ENCODE measurements around the gene OTOS.

Gene OTOS

DNA sequence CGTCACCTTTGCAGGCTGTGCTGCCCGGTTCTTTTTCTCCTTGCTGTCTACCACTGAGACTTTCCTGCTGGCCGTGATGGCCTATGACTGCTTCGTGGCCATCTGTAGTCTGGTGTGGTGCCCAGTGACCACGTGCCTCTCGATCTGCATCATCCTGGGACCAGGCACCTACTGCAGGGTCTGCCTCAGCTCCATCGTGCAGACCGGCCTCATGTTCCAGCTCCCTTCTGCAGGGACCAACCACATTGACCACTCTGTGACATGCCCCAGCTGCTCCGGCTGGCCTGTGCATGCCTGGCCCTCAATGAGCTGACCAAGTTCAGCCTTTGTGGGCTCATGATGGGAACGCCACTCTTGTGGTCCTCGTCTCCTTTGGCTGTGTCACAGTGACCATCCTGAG lies 31.1 kb downstream of the OTOS start:
- no peak for TF ChIP-seq ZFP30 (CRISPR knock-in tag; IDR thresholded peaks at IDR 0.05)
- TF ChIP-seq, protein P1, sequence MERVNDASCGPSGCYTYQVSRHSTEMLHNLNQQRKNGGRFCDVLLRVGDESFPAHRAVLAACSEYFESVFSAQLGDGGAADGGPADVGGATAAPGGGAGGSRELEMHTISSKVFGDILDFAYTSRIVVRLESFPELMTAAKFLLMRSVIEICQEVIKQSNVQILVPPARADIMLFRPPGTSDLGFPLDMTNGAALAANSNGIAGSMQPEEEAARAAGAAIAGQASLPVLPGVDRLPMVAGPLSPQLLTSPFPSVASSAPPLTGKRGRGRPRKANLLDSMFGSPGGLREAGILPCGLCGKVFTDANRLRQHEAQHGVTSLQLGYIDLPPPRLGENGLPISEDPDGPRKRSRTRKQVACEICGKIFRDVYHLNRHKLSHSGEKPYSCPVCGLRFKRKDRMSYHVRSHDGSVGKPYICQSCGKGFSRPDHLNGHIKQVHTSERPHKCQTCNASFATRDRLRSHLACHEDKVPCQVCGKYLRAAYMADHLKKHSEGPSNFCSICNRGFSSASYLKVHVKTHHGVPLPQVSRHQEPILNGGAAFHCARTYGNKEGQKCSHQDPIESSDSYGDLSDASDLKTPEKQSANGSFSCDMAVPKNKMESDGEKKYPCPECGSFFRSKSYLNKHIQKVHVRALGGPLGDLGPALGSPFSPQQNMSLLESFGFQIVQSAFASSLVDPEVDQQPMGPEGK (CRISPR knock-in tag; IDR thresholded peaks at IDR 0.05; ENCODE audit: borderline replicate concordance) = no peak
- TF ChIP-seq SNAI2 (CRISPR knock-in tag; IDR thresholded peaks at IDR 0.05) = no peak
- no peak for TF ChIP-seq ZFP3 (CRISPR knock-in tag; IDR thresholded peaks at IDR 0.05)
- TF ChIP-seq, protein P2, sequence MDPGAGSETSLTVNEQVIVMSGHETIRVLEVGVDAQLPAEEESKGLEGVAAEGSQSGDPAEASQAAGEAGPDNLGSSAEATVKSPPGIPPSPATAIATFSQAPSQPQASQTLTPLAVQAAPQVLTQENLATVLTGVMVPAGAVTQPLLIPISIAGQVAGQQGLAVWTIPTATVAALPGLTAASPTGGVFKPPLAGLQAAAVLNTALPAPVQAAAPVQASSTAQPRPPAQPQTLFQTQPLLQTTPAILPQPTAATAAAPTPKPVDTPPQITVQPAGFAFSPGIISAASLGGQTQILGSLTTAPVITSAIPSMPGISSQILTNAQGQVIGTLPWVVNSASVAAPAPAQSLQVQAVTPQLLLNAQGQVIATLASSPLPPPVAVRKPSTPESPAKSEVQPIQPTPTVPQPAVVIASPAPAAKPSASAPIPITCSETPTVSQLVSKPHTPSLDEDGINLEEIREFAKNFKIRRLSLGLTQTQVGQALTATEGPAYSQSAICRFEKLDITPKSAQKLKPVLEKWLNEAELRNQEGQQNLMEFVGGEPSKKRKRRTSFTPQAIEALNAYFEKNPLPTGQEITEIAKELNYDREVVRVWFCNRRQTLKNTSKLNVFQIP (CRISPR knock-in tag; IDR thresholded peaks at IDR 0.05; ENCODE audit: borderline replicate concordance, low read depth) = no peak
- no peak for TF ChIP-seq BACH2 (CRISPR knock-in tag; IDR thresholded peaks at IDR 0.05; ENCODE audit: borderline replicate concordance)
- no peak for TF ChIP-seq PPARA (CRISPR knock-in tag; IDR thresholded peaks at IDR 0.05; ENCODE audit: borderline replicate concordance)
- TF ChIP-seq TCF4 (CRISPR knock-in tag; IDR thresholded peaks at IDR 0.05; ENCODE audit: borderline replicate concordance) = no peak
- no peak for TF ChIP-seq ESRRG (CRISPR knock-in tag; IDR thresholded peaks at IDR 0.05)
- TF ChIP-seq GLIS3 (CRISPR knock-in tag; IDR thresholded peaks at IDR 0.05) = no peak
- TF ChIP-seq OSR1 (CRISPR knock-in tag; IDR thresholded peaks at IDR 0.05) = no peak
- TF ChIP-seq, protein P3, sequence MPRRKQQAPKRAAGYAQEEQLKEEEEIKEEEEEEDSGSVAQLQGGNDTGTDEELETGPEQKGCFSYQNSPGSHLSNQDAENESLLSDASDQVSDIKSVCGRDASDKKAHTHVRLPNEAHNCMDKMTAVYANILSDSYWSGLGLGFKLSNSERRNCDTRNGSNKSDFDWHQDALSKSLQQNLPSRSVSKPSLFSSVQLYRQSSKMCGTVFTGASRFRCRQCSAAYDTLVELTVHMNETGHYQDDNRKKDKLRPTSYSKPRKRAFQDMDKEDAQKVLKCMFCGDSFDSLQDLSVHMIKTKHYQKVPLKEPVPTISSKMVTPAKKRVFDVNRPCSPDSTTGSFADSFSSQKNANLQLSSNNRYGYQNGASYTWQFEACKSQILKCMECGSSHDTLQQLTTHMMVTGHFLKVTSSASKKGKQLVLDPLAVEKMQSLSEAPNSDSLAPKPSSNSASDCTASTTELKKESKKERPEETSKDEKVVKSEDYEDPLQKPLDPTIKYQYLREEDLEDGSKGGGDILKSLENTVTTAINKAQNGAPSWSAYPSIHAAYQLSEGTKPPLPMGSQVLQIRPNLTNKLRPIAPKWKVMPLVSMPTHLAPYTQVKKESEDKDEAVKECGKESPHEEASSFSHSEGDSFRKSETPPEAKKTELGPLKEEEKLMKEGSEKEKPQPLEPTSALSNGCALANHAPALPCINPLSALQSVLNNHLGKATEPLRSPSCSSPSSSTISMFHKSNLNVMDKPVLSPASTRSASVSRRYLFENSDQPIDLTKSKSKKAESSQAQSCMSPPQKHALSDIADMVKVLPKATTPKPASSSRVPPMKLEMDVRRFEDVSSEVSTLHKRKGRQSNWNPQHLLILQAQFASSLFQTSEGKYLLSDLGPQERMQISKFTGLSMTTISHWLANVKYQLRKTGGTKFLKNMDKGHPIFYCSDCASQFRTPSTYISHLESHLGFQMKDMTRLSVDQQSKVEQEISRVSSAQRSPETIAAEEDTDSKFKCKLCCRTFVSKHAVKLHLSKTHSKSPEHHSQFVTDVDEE (CRISPR knock-in tag; IDR thresholded peaks at IDR 0.05) = no peak
- TF ChIP-seq, protein P4, sequence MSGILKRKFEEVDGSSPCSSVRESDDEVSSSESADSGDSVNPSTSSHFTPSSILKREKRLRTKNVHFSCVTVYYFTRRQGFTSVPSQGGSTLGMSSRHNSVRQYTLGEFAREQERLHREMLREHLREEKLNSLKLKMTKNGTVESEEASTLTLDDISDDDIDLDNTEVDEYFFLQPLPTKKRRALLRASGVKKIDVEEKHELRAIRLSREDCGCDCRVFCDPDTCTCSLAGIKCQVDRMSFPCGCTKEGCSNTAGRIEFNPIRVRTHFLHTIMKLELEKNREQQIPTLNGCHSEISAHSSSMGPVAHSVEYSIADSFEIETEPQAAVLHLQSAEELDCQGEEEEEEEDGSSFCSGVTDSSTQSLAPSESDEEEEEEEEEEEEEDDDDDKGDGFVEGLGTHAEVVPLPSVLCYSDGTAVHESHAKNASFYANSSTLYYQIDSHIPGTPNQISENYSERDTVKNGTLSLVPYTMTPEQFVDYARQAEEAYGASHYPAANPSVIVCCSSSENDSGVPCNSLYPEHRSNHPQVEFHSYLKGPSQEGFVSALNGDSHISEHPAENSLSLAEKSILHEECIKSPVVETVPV (CRISPR knock-in tag; IDR thresholded peaks at IDR 0.05) = no peak
- TF ChIP-seq CSDC2 (CRISPR knock-in tag; IDR thresholded peaks at IDR 0.05) = no peak
- no peak for TF ChIP-seq ZC3H10 (CRISPR knock-in tag; IDR thresholded peaks at IDR 0.05)
- no peak for TF ChIP-seq ZNF8 (CRISPR knock-in tag; IDR thresholded peaks at IDR 0.05)
- TF ChIP-seq, protein P5, sequence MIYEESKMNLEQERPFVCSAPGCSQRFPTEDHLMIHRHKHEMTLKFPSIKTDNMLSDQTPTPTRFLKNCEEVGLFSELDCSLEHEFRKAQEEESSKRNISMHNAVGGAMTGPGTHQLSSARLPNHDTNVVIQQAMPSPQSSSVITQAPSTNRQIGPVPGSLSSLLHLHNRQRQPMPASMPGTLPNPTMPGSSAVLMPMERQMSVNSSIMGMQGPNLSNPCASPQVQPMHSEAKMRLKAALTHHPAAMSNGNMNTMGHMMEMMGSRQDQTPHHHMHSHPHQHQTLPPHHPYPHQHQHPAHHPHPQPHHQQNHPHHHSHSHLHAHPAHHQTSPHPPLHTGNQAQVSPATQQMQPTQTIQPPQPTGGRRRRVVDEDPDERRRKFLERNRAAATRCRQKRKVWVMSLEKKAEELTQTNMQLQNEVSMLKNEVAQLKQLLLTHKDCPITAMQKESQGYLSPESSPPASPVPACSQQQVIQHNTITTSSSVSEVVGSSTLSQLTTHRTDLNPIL (CRISPR knock-in tag; IDR thresholded peaks at IDR 0.05; ENCODE audit: low read depth) = no peak
- no peak for ATAC-seq

DNA sequence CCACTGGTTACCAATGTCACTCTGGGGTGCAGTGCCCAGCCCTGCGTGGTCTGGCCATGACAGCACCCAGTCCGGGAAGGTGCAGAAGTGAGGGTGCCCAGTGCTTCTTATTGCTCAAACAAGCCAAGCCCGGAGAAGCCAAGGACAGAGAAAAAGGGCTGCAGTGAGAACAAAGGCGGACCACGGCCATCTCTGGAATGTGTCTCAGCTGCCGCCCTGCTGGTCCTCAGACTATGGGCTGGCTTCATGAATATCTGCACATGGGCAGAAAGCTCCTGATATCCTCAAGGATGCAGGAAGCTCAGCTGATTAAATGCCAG lies 33.0 kb downstream of the OTOS start:
- TF ChIP-seq ZFP30 (CRISPR knock-in tag; IDR thresholded peaks at IDR 0.05) (no peak), ESRRG (CRISPR knock-in tag; IDR thresholded peaks at IDR 0.05) (no peak), GLIS3 (CRISPR knock-in tag; IDR thresholded peaks at IDR 0.05) (no peak), PPARA (CRISPR knock-in tag; IDR thresholded peaks at IDR 0.05; ENCODE audit: borderline replicate concordance) (no peak)
- TF ChIP-seq, protein P2 (CRISPR knock-in tag; IDR thresholded peaks at IDR 0.05; ENCODE audit: borderline replicate concordance, low read depth) = no peak
- ATAC-seq = no peak

DNA sequence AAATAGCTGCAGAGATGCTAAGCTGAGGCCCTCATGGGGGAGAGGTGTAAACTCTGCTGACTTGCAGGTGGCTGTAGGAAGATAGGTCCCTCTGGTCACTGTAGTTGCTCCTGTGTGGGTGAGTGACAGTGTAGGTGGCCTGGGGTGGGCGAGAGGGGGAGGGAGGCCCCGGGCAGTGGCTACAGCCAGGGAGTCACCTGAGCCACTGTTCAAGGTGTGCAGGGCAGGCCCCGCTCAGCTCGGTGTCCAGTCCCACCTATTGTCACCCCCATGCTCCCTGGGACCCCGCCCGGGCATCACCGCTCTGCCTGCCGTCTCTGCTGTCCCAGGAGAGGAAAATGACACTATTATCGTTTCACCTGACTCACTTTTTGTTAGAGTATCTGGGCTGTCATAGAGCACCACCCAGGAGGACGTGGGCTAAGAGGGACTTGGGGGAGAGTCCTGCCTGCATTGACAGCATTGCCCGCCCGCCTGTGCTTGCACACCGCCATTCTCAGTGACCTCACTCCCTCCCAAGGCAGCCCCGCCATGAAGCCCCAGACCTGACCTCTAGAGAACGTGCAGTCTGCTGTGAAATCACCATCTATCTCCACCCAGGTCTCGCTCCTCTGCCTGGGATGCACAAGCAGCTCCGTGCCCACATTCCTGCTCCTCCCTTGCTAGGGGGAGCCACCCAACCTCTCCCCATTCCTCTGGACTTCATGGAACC lies 33.5 kb downstream of the OTOS start:
- ATAC-seq = no peak
- TF ChIP-seq ZFP3 (CRISPR knock-in tag; IDR thresholded peaks at IDR 0.05) = no peak
- TF ChIP-seq, protein P2 (CRISPR knock-in tag; IDR thresholded peaks at IDR 0.05; ENCODE audit: borderline replicate concordance, low read depth) = no peak
- TF ChIP-seq, protein P4 (CRISPR knock-in tag; IDR thresholded peaks at IDR 0.05) = no peak
- TF ChIP-seq ZC3H10 (CRISPR knock-in tag; IDR thresholded peaks at IDR 0.05) = no peak
- TF ChIP-seq, protein P3 (CRISPR knock-in tag; IDR thresholded peaks at IDR 0.05) = no peak

All from SK-N-SH treated with all-trans-retinoic acid at 6 μM for 48 hours (cell line).